ENCODE data around the gene DSCAM. TPM values are rescaled to one million over a fixed set of nuclear protein-coding genes. Genes with fewer than 3 reads are reported as not detected.

Gene DSCAM
- total RNA-seq, 2 experiments from 2014 or later, result not detected

DNA sequence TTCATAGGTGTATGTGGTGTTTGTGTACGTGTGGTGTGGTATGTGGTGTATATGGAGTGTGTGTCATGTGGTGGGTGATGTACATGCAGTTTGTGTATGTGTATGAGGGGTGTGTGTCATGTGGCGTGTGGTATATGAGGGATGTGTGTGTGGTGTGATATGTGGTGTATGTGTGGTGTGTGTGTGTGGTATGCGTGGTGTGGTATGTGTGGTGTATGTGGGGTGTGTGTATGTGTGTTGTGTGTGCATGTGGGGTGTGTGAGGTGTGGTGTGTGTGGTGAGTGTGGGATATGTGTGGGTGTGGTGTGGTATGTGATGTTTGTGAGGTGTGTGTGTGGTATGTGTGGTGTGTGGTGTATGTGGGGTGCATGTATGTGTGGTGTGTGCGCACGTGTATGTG lies 707.3 kb downstream of the DSCAM start:
- ATAC-seq (no peak), DNase-seq (no peak)
- intact Hi-C loops (cut with micrococcal nuclease), result loop anchor here (5.0 kb wide), 2 partner anchors 248 to 928 kb away; no protein-coding TSS in a partner anchor
- Mint-ChIP-seq H3K27ac (no peak overlapping the region), H3K9me3 (no peaks in the 10 kb centered on the region), H3K27me3 (no peaks in the 10 kb centered on the region), H3K4me1 (ENCODE audit: low read depth) (peaks cover 2% of the 10 kb centered on the region), H3K4me3 (no peak overlapping the region), H3K36me3 (ENCODE audit: low read depth) (no peaks in the 10 kb centered on the region)
- ChIA-PET POLR2A (no interaction called here), CTCF (no interaction called here)
- TF ChIP-seq CTCF (IDR thresholded peaks at IDR 0.05), result no peak

DNA sequence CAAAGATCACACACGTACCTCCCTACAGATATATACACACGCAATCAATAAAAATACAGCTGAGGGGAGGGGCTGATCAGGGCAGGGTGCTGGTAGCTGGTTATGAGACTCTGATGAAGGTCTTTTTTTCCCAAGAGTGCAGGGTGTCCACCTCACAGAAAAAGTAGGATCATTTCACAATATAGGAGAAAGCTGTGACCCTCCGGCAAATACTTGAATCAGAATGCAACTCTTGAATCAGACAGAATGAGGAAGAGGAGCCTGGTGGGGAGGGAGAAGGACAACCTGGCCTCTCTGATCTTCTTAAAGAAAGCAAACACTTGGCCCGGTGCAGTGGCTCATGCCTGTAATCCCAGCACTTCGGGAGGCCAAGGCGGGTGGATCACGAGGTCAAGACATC lies 710.4 kb downstream of the DSCAM start:
- ATAC-seq, result no peak

GRCh38 chr21:40134731-40135492 lies 712.0 kb downstream of the DSCAM start:
- no peaks in the 10 kb centered on the region for H3K4me1 Mint-ChIP-seq (ENCODE audit: low read depth)
- H3K27me3 Mint-ChIP-seq, result no peaks in the 10 kb centered on the region
- H3K4me3 Mint-ChIP-seq, result no peak overlapping the region
- TF ChIP-seq CTCF (IDR thresholded peaks at IDR 0.05), result no peak
- intact Hi-C loops (cut with micrococcal nuclease), result no loop called here
- no peaks in the 10 kb centered on the region for H3K9me3 Mint-ChIP-seq
- POLR2A ChIA-PET, result no interaction called here
- CTCF ChIA-PET, result no interaction called here
- ATAC-seq (no peak), DNase-seq (no peak)
- no peaks in the 10 kb centered on the region for H3K36me3 Mint-ChIP-seq (ENCODE audit: low read depth)
- no peak overlapping the region for H3K27ac Mint-ChIP-seq

More for the DNA sequence above, 710.4 kb downstream of the DSCAM start:
- H3K27ac Mint-ChIP-seq, result no peak overlapping the region
- DNase-seq, result no peak
- H3K9me3 Mint-ChIP-seq, result no peaks in the 10 kb centered on the region
- H3K4me1 Mint-ChIP-seq (ENCODE audit: low read depth), result peaks cover 2% of the 10 kb centered on the region
- H3K36me3 Mint-ChIP-seq (ENCODE audit: low read depth), result no peaks in the 10 kb centered on the region
- no peak for TF ChIP-seq CTCF (IDR thresholded peaks at IDR 0.05)
- no peaks in the 10 kb centered on the region for H3K27me3 Mint-ChIP-seq
- CTCF ChIA-PET, result no interaction called here
- H3K4me3 Mint-ChIP-seq, result no peak overlapping the region
- POLR2A ChIA-PET, result no interaction called here
- intact Hi-C loops (cut with micrococcal nuclease), result no loop called here

- ATAC-seq (no peak), DNase-seq (no peak)
- Mint-ChIP-seq H3K36me3 (ENCODE audit: low read depth) (no peaks in the 10 kb centered on the region), H3K9me3 (no peaks in the 10 kb centered on the region), H3K4me3 (no peak overlapping the region), H3K4me1 (ENCODE audit: low read depth) (no peaks in the 10 kb centered on the region), H3K27ac (no peak overlapping the region), H3K27me3 (no peaks in the 10 kb centered on the region)
- TF ChIP-seq CTCF (IDR thresholded peaks at IDR 0.05), result no peak
- ChIA-PET CTCF (no interaction called here), POLR2A (no interaction called here)
- intact Hi-C loops (cut with micrococcal nuclease), result no loop called here
These were observed 716.5 kb downstream of the DSCAM start for GRCh38 chr21:40130476-40130875.

DNA sequence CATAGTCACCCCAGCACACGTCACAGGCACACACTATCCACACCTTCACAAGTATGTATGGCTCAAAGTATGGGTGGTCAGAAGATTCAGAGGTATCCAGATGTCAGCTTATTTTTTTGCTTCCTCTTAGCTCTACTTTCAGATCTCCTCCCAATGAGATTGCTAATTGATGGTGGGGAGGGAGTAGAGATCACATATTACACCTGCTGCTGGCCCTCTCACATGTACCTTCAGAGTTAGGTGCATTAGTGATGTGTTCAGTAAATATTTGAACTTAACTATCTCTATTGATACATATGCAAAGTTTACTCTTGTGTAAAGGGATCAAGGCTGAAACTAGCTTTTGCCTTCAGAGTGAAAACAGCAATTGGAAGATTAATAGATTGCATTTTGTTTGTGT lies 717.1 kb downstream of the DSCAM start:
- Mint-ChIP-seq H3K4me1 (ENCODE audit: low read depth) (no peaks in the 10 kb centered on the region), H3K27me3 (no peaks in the 10 kb centered on the region), H3K36me3 (ENCODE audit: low read depth) (no peaks in the 10 kb centered on the region), H3K27ac (no peak overlapping the region), H3K4me3 (no peak overlapping the region), H3K9me3 (no peaks in the 10 kb centered on the region)
- TF ChIP-seq CTCF (IDR thresholded peaks at IDR 0.05), result no peak
- POLR2A ChIA-PET, result no interaction called here
- DNase-seq, result no peak
- ATAC-seq, result no peak
- CTCF ChIA-PET, result no interaction called here
- intact Hi-C loops (cut with micrococcal nuclease), result no loop called here

Data from activated CD8-positive, alpha-beta T cell treated with anti-CD3 and anti-CD28 coated beads for 36 hours (primary cell).